Measurements from ENCODE around the gene VN1R4. TPM values are rescaled to one million over a fixed set of nuclear protein-coding genes. Genes with fewer than 3 reads are reported as not detected.

The VN1R4 gene
- total and polyA plus RNA-seq, 2 donors (not counting 1 experiment from before 2014, with no cell fraction given) = not detected

- Histone ChIP-seq H3K9ac (ENCODE audit: low read length) (no peak overlapping the region), H3K4me2 (replicated peaks; ENCODE audit: low read depth, low read length, poor library complexity, severe bottlenecking) (no peak overlapping the region), H3K36me3 (replicated peaks in 1 of 2; ENCODE audit: control extremely low read depth in 1 of 2, control insufficient read depth in 1 of 2, extremely low read depth in 1 of 2, insufficient read depth in 2 of 2, low read length in 1 of 2) (no peaks in the 10 kb centered on the region), H3K27me3 (replicated peaks in 1 of 4; ENCODE audit: control extremely low read depth in 1 of 4, control insufficient read depth in 3 of 4, insufficient read depth in 4 of 4, low read length in 3 of 4) (no peaks in the 10 kb centered on the region), H4K20me1 (ENCODE audit: control insufficient read depth, insufficient read depth, low read length, poor library complexity, severe bottlenecking) (no peaks in the 10 kb centered on the region), H3K9me3 (ENCODE audit: control extremely low read depth in 1 of 3, control insufficient read depth in 2 of 3, insufficient read depth in 1 of 3, low read length in 2 of 3) (peaks cover 2 to 54% (median 31%) of the 10 kb centered on the region in 3 donors), H3K79me2 (ENCODE audit: control insufficient read depth, insufficient read depth, low read length) (no peaks in the 10 kb centered on the region), H3K27ac (ENCODE audit: low read length in 2 of 2) (no peak overlapping the region), H3K4me3 (ENCODE audit: control extremely low read depth in 1 of 5, extremely low read depth in 1 of 5, insufficient read depth in 1 of 5, low read depth in 2 of 5, low read length in 4 of 5) (no peak overlapping the region), H2AFZ (ENCODE audit: insufficient read depth, low read depth, low read length, poor library complexity, severe bottlenecking) (no peak overlapping the region), H3K4me1 (ENCODE audit: control insufficient read depth in 2 of 2, insufficient read depth in 2 of 2, low read length in 2 of 2) (no peaks in the 10 kb centered on the region)
- peaks cover 17% of the 10 kb centered on the region for H3K9me3 Mint-ChIP-seq (ENCODE audit: insufficient read depth)
- no peak overlapping the region for H3K27ac Mint-ChIP-seq
- no peak for DNase-seq
- H3K27me3 Mint-ChIP-seq = no peaks in the 10 kb centered on the region
- no peak for TF ChIP-seq EZH2 (IDR thresholded peaks at IDR 0.05; ENCODE audit: borderline replicate concordance, insufficient read depth, low read depth, low read length, poor library complexity, severe bottlenecking)
- no peak for ATAC-seq (ENCODE audit: low read depth)
- intact Hi-C loops (cut with micrococcal nuclease) = no loop called here
- H3K4me3 Mint-ChIP-seq = no peak overlapping the region
- ChIA-PET POLR2A (no interaction called here), CTCF (no interaction called here)
- 100% methylated on average over 2 of the region's 7 CpGs for WGBS (ENCODE audit: insufficient coverage)
- no peaks in the 10 kb centered on the region for H3K4me1 Mint-ChIP-seq
Observed at GRCh38 chr19:53294786-53295441, 27.4 kb upstream of the VN1R4 start.

GRCh38 chr19:53290758-53291549, 23.4 kb upstream of the VN1R4 start:
- H3K27ac Mint-ChIP-seq = no peak overlapping the region
- no peak for TF ChIP-seq CTCF (IDR thresholded peaks at IDR 0.05)
- TF ChIP-seq EZH2 (IDR thresholded peaks at IDR 0.05; ENCODE audit: borderline replicate concordance, insufficient read depth, low read depth, low read length, poor library complexity, severe bottlenecking) = no peak
- intact Hi-C loops (cut with micrococcal nuclease) = no loop called here
- Histone ChIP-seq H3K79me2 (ENCODE audit: control insufficient read depth, insufficient read depth, low read length) (no peaks in the 10 kb centered on the region), H3K4me1 (ENCODE audit: control insufficient read depth in 2 of 2, insufficient read depth in 2 of 2, low read length in 2 of 2) (no peaks in the 10 kb centered on the region), H3K4me3 (ENCODE audit: control extremely low read depth in 1 of 5, extremely low read depth in 1 of 5, insufficient read depth in 1 of 5, low read depth in 2 of 5, low read length in 4 of 5) (no peak overlapping the region), H3K9ac (ENCODE audit: low read length) (no peak overlapping the region), H3K9me3 (ENCODE audit: control extremely low read depth in 1 of 3, control insufficient read depth in 2 of 3, insufficient read depth in 1 of 3, low read length in 2 of 3) (peaks cover 2 to 48% (median 26%) of the 10 kb centered on the region in 3 donors), H3K27me3 (replicated peaks in 1 of 4; ENCODE audit: control extremely low read depth in 1 of 4, control insufficient read depth in 3 of 4, insufficient read depth in 4 of 4, low read length in 3 of 4) (no peaks in the 10 kb centered on the region), H3K4me2 (replicated peaks; ENCODE audit: low read depth, low read length, poor library complexity, severe bottlenecking) (no peak overlapping the region), H3K36me3 (replicated peaks in 1 of 2; ENCODE audit: control extremely low read depth in 1 of 2, control insufficient read depth in 1 of 2, extremely low read depth in 1 of 2, insufficient read depth in 2 of 2, low read length in 1 of 2) (no peaks in the 10 kb centered on the region), H3K27ac (ENCODE audit: low read length in 2 of 2) (no peak overlapping the region), H2AFZ (ENCODE audit: insufficient read depth, low read depth, low read length, poor library complexity, severe bottlenecking) (no peak overlapping the region), H4K20me1 (ENCODE audit: control insufficient read depth, insufficient read depth, low read length, poor library complexity, severe bottlenecking) (no peaks in the 10 kb centered on the region)
- H3K27me3 Mint-ChIP-seq = no peaks in the 10 kb centered on the region
- peaks cover 14% of the 10 kb centered on the region for H3K9me3 Mint-ChIP-seq (ENCODE audit: insufficient read depth)
- ChIA-PET POLR2A (no interaction called here), CTCF (no interaction called here)
- H3K4me3 Mint-ChIP-seq = no peak overlapping the region
- no peaks in the 10 kb centered on the region for H3K4me1 Mint-ChIP-seq
- WGBS (ENCODE audit: insufficient coverage) = 91% methylated on average over 46 of the region's 47 CpGs
- ATAC-seq (ENCODE audit: low read depth) = no peak
- DNase-seq = no peak
